PFSK-1 (cell line): Measurements from ENCODE around the gene CTDSPL2.

Experiments used
- FOXP2 ChIP-seq: optimal IDR thresholded peaks from 2 replicates; pipeline ENCODE3; 2011; ENCODE audit warnings: borderline replicate concordance, control low read depth, inconsistent platforms; ENCODE audit not compliant: insufficient read depth; ENCODE audit errors: extremely low read length, extremely low read depth
- POLR2AphosphoS5 ChIP-seq: IDR thresholded peaks from 2 replicates; pipeline ENCODE4 v1.6.1; 2012; ENCODE audit warnings: low read depth, mild to moderate bottlenecking, control low read depth, low read length, moderate library complexity
- SIN3A ChIP-seq: IDR thresholded peaks from 2 replicates; pipeline ENCODE4 v1.6.1; 2012; ENCODE audit warnings: mild to moderate bottlenecking, low read length, moderate library complexity, borderline replicate concordance; ENCODE audit not compliant: insufficient read depth
- TAF1 ChIP-seq: IDR thresholded peaks from 2 replicates; pipeline ENCODE4 v1.6.1; 2012; ENCODE audit warnings: low read length, control low read depth, borderline replicate concordance; ENCODE audit not compliant: insufficient read depth
- TF ChIP-seq, protein P1 (sequence below), 2 experiments: IDR thresholded peaks; 2 replicates each; pipeline versions ENCODE4 v1.6.1 to v1.8.0; 2011 to 2012; ENCODE audit warnings: low read depth in 2 of 2, low read length in 2 of 2, control low read depth in 1 of 2, inconsistent platforms in 1 of 2, mild to moderate bottlenecking in 1 of 2, moderate library complexity in 1 of 2; ENCODE audit not compliant: insufficient read depth in 1 of 2

Gene CTDSPL2

DNA sequence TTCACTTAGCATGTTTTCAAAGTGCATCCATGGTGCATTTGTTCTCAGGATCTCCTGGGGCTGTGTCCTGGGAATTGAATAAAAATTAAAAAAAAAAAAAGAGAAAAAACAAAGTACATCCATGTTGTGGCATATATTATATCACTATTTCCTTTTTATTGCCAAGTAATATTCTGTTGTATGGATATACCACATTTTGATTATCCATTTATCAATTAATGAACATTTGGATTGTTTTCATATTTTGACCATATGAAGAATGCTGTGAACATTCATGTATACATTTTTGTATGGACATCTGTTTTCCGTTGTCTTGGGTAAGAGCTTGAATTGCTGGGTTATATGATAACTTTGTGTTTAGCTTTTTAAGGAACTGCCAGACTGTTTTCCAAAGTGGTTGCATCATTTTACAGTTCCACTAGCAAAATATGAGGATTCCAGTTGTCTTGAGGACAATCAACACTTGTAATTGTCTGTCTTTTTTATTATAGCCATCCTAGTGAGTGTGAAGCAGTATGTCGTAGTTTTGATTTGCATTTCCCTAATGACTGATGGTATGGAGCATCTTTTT is 44.5 kb downstream of the CTDSPL2 start:
- TF ChIP-seq SIN3A (no peak), FOXP2 (no peak), TAF1 (no peak), POLR2AphosphoS5 (no peak)
- TF ChIP-seq, protein P1, sequence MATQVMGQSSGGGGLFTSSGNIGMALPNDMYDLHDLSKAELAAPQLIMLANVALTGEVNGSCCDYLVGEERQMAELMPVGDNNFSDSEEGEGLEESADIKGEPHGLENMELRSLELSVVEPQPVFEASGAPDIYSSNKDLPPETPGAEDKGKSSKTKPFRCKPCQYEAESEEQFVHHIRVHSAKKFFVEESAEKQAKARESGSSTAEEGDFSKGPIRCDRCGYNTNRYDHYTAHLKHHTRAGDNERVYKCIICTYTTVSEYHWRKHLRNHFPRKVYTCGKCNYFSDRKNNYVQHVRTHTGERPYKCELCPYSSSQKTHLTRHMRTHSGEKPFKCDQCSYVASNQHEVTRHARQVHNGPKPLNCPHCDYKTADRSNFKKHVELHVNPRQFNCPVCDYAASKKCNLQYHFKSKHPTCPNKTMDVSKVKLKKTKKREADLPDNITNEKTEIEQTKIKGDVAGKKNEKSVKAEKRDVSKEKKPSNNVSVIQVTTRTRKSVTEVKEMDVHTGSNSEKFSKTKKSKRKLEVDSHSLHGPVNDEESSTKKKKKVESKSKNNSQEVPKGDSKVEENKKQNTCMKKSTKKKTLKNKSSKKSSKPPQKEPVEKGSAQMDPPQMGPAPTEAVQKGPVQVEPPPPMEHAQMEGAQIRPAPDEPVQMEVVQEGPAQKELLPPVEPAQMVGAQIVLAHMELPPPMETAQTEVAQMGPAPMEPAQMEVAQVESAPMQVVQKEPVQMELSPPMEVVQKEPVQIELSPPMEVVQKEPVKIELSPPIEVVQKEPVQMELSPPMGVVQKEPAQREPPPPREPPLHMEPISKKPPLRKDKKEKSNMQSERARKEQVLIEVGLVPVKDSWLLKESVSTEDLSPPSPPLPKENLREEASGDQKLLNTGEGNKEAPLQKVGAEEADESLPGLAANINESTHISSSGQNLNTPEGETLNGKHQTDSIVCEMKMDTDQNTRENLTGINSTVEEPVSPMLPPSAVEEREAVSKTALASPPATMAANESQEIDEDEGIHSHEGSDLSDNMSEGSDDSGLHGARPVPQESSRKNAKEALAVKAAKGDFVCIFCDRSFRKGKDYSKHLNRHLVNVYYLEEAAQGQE (IDR thresholded peaks at IDR 0.05; ENCODE audit: insufficient read depth in 1 of 2, low read depth in 2 of 2, low read length in 2 of 2) = no peak

DNA sequence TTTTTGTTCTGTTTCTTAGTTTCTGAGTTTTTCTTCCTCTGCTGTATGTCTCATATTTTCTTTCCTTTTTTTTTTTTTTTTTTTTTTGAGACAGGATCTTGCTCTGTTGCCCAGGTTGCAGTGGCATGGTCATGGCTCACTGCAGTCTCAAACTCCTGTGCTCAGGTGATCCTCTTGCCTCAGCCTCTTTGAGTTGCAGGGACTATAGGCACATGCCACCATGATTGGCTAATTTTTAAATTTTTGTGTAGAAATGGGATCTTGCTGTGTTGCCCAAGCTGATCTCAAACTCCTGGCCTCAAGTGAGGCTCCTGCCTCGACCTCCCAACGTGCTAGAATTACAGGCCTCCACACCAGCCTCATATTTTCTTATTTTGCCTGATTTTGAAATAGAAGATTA is 51.9 kb downstream of the CTDSPL2 start:
- TF ChIP-seq, protein P1 (IDR thresholded peaks at IDR 0.05; ENCODE audit: insufficient read depth in 1 of 2, low read depth in 2 of 2, low read length in 2 of 2) = no peak
- no peak for TF ChIP-seq FOXP2
- TF ChIP-seq POLR2AphosphoS5 = no peak
- no peak for TF ChIP-seq SIN3A
- no peak for TF ChIP-seq TAF1

DNA sequence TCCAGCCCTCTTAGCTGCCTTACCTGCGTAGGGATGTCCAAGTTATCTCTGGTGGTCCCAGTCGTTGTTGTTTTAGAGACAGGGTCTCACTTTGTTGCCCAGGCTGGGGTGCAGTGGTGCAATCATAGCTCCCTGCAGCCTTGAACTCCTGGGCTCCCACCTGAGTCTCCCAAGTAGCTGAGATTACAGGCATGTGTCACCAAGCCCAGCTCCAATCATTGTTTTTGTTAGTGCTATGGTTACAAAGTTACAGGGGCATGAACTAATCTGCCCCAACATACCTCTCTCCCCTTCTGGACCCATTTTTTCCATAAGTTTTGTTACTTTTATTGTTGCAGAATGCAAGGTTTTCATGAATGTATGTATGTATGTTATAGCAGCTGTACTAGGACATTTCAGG is 54.7 kb downstream of the CTDSPL2 start:
- TF ChIP-seq, protein P1 (IDR thresholded peaks at IDR 0.05; ENCODE audit: insufficient read depth in 1 of 2, low read depth in 2 of 2, low read length in 2 of 2) = no peak
- TF ChIP-seq TAF1 = no peak
- no peak for TF ChIP-seq SIN3A
- no peak for TF ChIP-seq FOXP2
- TF ChIP-seq POLR2AphosphoS5 = no peak

DNA sequence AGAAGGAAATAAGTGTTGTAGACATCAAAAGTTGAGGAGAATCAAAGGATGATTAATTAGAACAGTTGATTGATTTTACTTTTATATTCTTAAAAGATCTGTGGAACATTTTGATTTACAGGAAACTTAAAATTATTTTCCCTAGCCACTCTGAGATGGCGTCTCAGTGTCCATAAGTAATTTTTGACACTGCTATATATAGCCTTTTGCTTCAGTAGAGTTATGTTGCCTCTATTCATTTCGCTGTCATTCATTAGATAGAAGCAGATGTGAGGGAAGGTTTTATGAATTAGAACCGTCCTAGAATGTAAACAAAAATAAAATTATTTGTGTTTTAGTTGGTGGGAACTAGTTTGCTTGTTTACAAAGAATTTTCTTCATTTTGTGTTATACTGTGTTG is 58.5 kb downstream of the CTDSPL2 start:
- TF ChIP-seq SIN3A (no peak), FOXP2 (no peak), TAF1 (no peak), POLR2AphosphoS5 (no peak)
- TF ChIP-seq, protein P1 (IDR thresholded peaks at IDR 0.05; ENCODE audit: insufficient read depth in 1 of 2, low read depth in 2 of 2, low read length in 2 of 2) = no peak

DNA sequence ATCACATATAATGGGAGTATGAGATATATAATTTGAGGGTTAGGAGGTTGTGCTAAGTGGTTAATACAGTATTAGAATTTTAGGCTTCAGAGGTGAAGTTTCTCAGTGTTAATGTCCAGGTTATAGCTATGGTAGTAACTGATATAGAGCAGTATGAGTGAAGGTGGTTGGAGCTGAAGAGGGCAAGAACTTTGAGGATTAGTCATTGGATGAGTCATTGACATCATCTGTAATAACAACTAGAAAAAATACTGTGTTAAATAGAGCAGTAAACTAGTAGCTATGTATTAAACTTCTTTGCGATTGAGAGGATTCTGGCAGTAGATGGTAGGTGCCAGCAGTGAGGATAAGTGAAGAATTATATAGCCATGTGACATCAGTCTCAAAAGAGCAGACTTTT is 62.0 kb downstream of the CTDSPL2 start:
- TF ChIP-seq SIN3A (no peak), FOXP2 (no peak), POLR2AphosphoS5 (no peak), TAF1 (no peak)
- TF ChIP-seq, protein P1 (IDR thresholded peaks at IDR 0.05; ENCODE audit: insufficient read depth in 1 of 2, low read depth in 2 of 2, low read length in 2 of 2) = no peak
